HEK293 (cell line): ENCODE results near the gene VAV3.

ENCODE experiments used
- CTCF ChIA-PET: fragments of 350-600 bp; formaldehyde crosslinking; extraction: SDS; loops from one replicate; lab custom pipeline; 2021; ENCODE audit warnings: antibody characterized with exemption; lab: Yijun Ruan, JAX
- POLR2A ChIA-PET: fragments of 300-600 bp; formaldehyde crosslinking; extraction: SDS; loops from one replicate; lab custom pipeline; 2020; ENCODE audit warnings: antibody characterized with exemption, inconsistent platforms; lab: Yijun Ruan, JAX
- H3K27ac ChIP-seq: fragments of 200-500 bp; sonication (Bioruptor generic); 2 replicates; pipeline ENCODE4 v1.5.1; 2014; ENCODE audit warnings: low read depth, low read length, control low read depth, inconsistent platforms; ENCODE audit errors: extremely low read depth
- H3K36me3 ChIP-seq, 2 experiments: fragments of 200-500 bp in 1 of 2; sonication (Bioruptor generic) in 1 of 2; 1 replicate in 1 of 2; 2 replicates in 1 of 2; pipeline ENCODE4 v1.5.1; 2014 to 2017; ENCODE audit warnings: inconsistent platforms in 2 of 2, low read length in 2 of 2; ENCODE audit not compliant: control insufficient read depth in 2 of 2, insufficient read depth in 1 of 2
- H3K4me1 ChIP-seq: fragments of 200-500 bp; sonication (Bioruptor generic); 2 replicates; pipeline ENCODE4 v1.5.1; 2014; ENCODE audit warnings: mild to moderate bottlenecking, low read length, inconsistent platforms; ENCODE audit not compliant: control insufficient read depth, insufficient read depth
- H3K4me3 ChIP-seq: 2 replicates; pipeline ENCODE4 v1.5.1; 2011; ENCODE audit warnings: low read depth, mild to moderate bottlenecking, control low read depth, low read length, moderate library complexity
- H3K9me3 ChIP-seq: fragments of 200-500 bp; sonication (Bioruptor generic); 2 replicates; pipeline ENCODE4 v1.5.1; 2014; ENCODE audit warnings: low read depth, low read length, inconsistent platforms; ENCODE audit not compliant: control insufficient read depth, insufficient read depth
- BCL11A ChIP-seq: fragments of 450-650 bp; formaldehyde crosslinking; IDR thresholded peaks from 2 replicates; pipeline ENCODE4 v1.5.1; 2016; ENCODE audit warnings: low read depth, missing biosample characterization, missing genetic modification characterization
- GFI1B ChIP-seq: fragments of 450-650 bp; formaldehyde crosslinking; IDR thresholded peaks from 2 replicates; pipeline ENCODE4 v1.5.1; 2016; ENCODE audit warnings: missing biosample characterization, missing genetic modification characterization
- GLIS1 ChIP-seq: fragments of 450-650 bp; formaldehyde crosslinking; IDR thresholded peaks from 2 replicates; pipeline ENCODE4 v1.5.1; 2016; ENCODE audit warnings: missing biosample characterization, missing genetic modification characterization
- OVOL3 ChIP-seq: fragments of 450-650 bp; formaldehyde crosslinking; IDR thresholded peaks from 2 replicates; pipeline ENCODE4 v1.5.1; 2016; ENCODE audit warnings: missing biosample characterization, missing genetic modification characterization
- SALL2 ChIP-seq: fragments of 450-650 bp; formaldehyde crosslinking; IDR thresholded peaks from 2 replicates; pipeline ENCODE4 v1.5.0; 2017; ENCODE audit warnings: missing biosample characterization, mild to moderate bottlenecking, missing genetic modification characterization, borderline replicate concordance
- ZBTB48 ChIP-seq: fragments of 450-650 bp; formaldehyde crosslinking; IDR thresholded peaks from 2 replicates; pipeline ENCODE4 v1.5.1; 2016; ENCODE audit warnings: missing biosample characterization, missing genetic modification characterization
- ZNF10 ChIP-seq: fragments of 450-650 bp; formaldehyde crosslinking; IDR thresholded peaks from 2 replicates; pipeline ENCODE4 v1.5.1; 2017; ENCODE audit warnings: missing biosample characterization, missing genetic modification characterization
- ZNF146 ChIP-seq: fragments of 450-650 bp; formaldehyde crosslinking; IDR thresholded peaks from 2 replicates; pipeline ENCODE4 v1.5.1; 2016; ENCODE audit warnings: missing biosample characterization, missing genetic modification characterization
- ZNF23 ChIP-seq: fragments of 450-650 bp; formaldehyde crosslinking; IDR thresholded peaks from 2 replicates; pipeline ENCODE4 v1.5.1; 2016; ENCODE audit warnings: missing biosample characterization, missing genetic modification characterization, borderline replicate concordance
- ZNF274 ChIP-seq, 2 experiments: fragments of 200-500 bp in 1 of 2; fragments of 450-650 bp in 1 of 2; sonication (Bioruptor generic) in 1 of 2; formaldehyde crosslinking in 1 of 2; IDR thresholded peaks; 2 replicates each; pipeline versions ENCODE4 v1.5.1 to v1.6.1; 2014 to 2016; ENCODE audit warnings: borderline replicate concordance in 1 of 2, inconsistent platforms in 1 of 2, low read length in 1 of 2, missing biosample characterization in 1 of 2, missing genetic modification characterization in 1 of 2
- ZNF341 ChIP-seq: fragments of 450-650 bp; formaldehyde crosslinking; IDR thresholded peaks from 2 replicates; pipeline ENCODE4; 2016; ENCODE audit warnings: low read depth, missing biosample characterization, missing genetic modification characterization
- ZNF514 ChIP-seq: fragments of 450-650 bp; formaldehyde crosslinking; IDR thresholded peaks from 2 replicates; pipeline ENCODE4 v1.5.1; 2016; ENCODE audit warnings: missing biosample characterization, missing genetic modification characterization
- ZNF518A ChIP-seq: fragments of 450-650 bp; formaldehyde crosslinking; conservative IDR thresholded peaks from 2 replicates; pipeline ENCODE4 v1.5.1; 2016; ENCODE audit warnings: low read depth, missing biosample characterization, missing genetic modification characterization
- ZNF521 ChIP-seq: fragments of 450-650 bp; formaldehyde crosslinking; IDR thresholded peaks from 2 replicates; pipeline ENCODE4 v1.5.1; 2017; ENCODE audit warnings: missing biosample characterization, mild to moderate bottlenecking, missing genetic modification characterization
- ZNF548 ChIP-seq: fragments of 450-650 bp; formaldehyde crosslinking; IDR thresholded peaks from 2 replicates; pipeline ENCODE4 v1.5.1; 2016; ENCODE audit warnings: missing biosample characterization, missing genetic modification characterization
- ZNF571 ChIP-seq: fragments of 450-650 bp; formaldehyde crosslinking; IDR thresholded peaks from 2 replicates; pipeline ENCODE4 v1.5.0; 2017; ENCODE audit warnings: missing biosample characterization, missing genetic modification characterization
- ZNF621 ChIP-seq: fragments of 450-650 bp; formaldehyde crosslinking; IDR thresholded peaks from 2 replicates; pipeline ENCODE4 v1.5.1; 2017; ENCODE audit warnings: missing biosample characterization, missing genetic modification characterization
- ZNF629 ChIP-seq: fragments of 450-650 bp; formaldehyde crosslinking; IDR thresholded peaks from 2 replicates; pipeline ENCODE4 v1.5.1; 2017; ENCODE audit warnings: missing biosample characterization, missing genetic modification characterization
- ZNF692 ChIP-seq: fragments of 450-650 bp; formaldehyde crosslinking; IDR thresholded peaks from 2 replicates; pipeline ENCODE4 v1.5.1; 2016; ENCODE audit warnings: missing biosample characterization, missing genetic modification characterization
- ZNF701 ChIP-seq: fragments of 450-650 bp; formaldehyde crosslinking; IDR thresholded peaks from 2 replicates; pipeline ENCODE4 v1.5.1; 2016; ENCODE audit warnings: missing biosample characterization, missing genetic modification characterization
- ZNF830 ChIP-seq: fragments of 450-650 bp; IDR thresholded peaks from 2 replicates; pipeline ENCODE4 v1.5.0; 2018; ENCODE audit warnings: missing biosample characterization, missing genetic modification characterization, low read depth, mild to moderate bottlenecking, moderate library complexity
- ZXDB ChIP-seq: fragments of 450-650 bp; formaldehyde crosslinking; IDR thresholded peaks from 2 replicates; pipeline ENCODE4 v1.5.1; 2016; ENCODE audit warnings: missing biosample characterization, missing genetic modification characterization
- TF ChIP-seq, protein P1 (sequence below): fragments of 450-650 bp; IDR thresholded peaks from 2 replicates; pipeline ENCODE4 v1.5.1; 2018; ENCODE audit warnings: missing biosample characterization, missing genetic modification characterization
- TF ChIP-seq, protein P2 (sequence below): fragments of 450-650 bp; formaldehyde crosslinking; IDR thresholded peaks from 2 replicates; pipeline ENCODE4 v1.5.1; 2016; ENCODE audit warnings: missing biosample characterization, missing genetic modification characterization
- TF ChIP-seq, protein P3 (sequence below): fragments of 450-650 bp; formaldehyde crosslinking; IDR thresholded peaks from 2 replicates; pipeline ENCODE4 v1.5.1; 2017; ENCODE audit warnings: missing biosample characterization, missing genetic modification characterization

The VAV3 gene

GRCh38 chr1:107871259-107871658 is 93.7 kb downstream of the VAV3 start:
- TF ChIP-seq SALL2 (tag by site-specific recombination) = no peak
- TF ChIP-seq ZNF146 (tag by site-specific recombination) = no peak
- TF ChIP-seq ZXDB (tag by site-specific recombination) = no peak
- TF ChIP-seq ZNF514 = no peak
- no peak for TF ChIP-seq GLIS1 (tag by site-specific recombination)
- TF ChIP-seq ZNF521 (tag by site-specific recombination) = no peak
- no peak for TF ChIP-seq ZNF621 (tag by site-specific recombination)
- no peak for TF ChIP-seq ZNF830 (tag by site-specific recombination)
- CTCF ChIA-PET = no interaction called here

DNA sequence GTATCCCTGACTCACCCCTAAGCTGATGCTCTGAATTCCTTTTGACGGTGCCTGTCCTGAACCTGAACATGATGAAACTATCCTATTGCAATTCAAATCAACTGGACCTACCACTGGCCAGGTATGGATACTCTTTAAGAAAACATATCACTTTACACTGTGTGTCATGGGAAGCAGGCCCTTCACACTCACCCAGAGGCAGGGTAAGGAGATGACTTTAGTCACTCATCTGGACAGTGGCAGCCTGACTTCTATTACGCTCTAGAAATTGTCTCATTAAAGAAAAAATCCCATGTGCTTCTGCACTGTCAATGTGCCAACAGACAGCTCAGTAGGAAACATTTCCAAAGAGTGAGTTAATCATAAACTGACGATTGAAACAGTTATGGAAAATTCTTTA is 94.3 kb downstream of the VAV3 start:
- no peaks in the 10 kb centered on the region for H3K36me3 ChIP-seq
- ChIA-PET POLR2A (no interaction called here), CTCF (no interaction called here)
- H3K4me1 ChIP-seq = no peaks in the 10 kb centered on the region
- TF ChIP-seq, protein P1, sequence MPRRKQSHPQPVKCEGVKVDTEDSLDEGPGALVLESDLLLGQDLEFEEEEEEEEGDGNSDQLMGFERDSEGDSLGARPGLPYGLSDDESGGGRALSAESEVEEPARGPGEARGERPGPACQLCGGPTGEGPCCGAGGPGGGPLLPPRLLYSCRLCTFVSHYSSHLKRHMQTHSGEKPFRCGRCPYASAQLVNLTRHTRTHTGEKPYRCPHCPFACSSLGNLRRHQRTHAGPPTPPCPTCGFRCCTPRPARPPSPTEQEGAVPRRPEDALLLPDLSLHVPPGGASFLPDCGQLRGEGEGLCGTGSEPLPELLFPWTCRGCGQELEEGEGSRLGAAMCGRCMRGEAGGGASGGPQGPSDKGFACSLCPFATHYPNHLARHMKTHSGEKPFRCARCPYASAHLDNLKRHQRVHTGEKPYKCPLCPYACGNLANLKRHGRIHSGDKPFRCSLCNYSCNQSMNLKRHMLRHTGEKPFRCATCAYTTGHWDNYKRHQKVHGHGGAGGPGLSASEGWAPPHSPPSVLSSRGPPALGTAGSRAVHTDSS (tag by site-specific recombination) = no peak
- no peak for TF ChIP-seq ZNF548 (tag by site-specific recombination)
- TF ChIP-seq ZNF274 (IDR thresholded peaks at IDR 0.05; ENCODE audit: low read length) = no peak
- no peak for TF ChIP-seq ZNF274 (tag by site-specific recombination; IDR thresholded peaks at IDR 0.05; ENCODE audit: borderline replicate concordance)
- no peak for TF ChIP-seq ZNF341 (tag by site-specific recombination)
- no peak for TF ChIP-seq ZNF629 (tag by site-specific recombination)
- no peak for TF ChIP-seq ZNF10 (tag by site-specific recombination)
- no peak for TF ChIP-seq BCL11A
- TF ChIP-seq, protein P2, sequence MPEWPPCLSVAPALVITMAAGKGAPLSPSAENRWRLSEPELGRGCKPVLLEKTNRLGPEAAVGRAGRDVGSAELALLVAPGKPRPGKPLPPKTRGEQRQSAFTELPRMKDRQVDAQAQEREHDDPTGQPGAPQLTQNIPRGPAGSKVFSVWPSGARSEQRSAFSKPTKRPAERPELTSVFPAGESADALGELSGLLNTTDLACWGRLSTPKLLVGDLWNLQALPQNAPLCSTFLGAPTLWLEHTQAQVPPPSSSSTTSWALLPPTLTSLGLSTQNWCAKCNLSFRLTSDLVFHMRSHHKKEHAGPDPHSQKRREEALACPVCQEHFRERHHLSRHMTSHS (tag by site-specific recombination) = no peak
- no peak for TF ChIP-seq ZNF518A (tag by site-specific recombination)
- no peak for TF ChIP-seq OVOL3 (tag by site-specific recombination)
- TF ChIP-seq ZNF23 (tag by site-specific recombination) = no peak
- no peak for TF ChIP-seq ZNF701 (tag by site-specific recombination)
- no peak for TF ChIP-seq ZNF571
- TF ChIP-seq ZBTB48 (tag by site-specific recombination) = no peak
- TF ChIP-seq GFI1B = no peak
- TF ChIP-seq ZNF692 (tag by site-specific recombination) = no peak
- TF ChIP-seq, protein P3, sequence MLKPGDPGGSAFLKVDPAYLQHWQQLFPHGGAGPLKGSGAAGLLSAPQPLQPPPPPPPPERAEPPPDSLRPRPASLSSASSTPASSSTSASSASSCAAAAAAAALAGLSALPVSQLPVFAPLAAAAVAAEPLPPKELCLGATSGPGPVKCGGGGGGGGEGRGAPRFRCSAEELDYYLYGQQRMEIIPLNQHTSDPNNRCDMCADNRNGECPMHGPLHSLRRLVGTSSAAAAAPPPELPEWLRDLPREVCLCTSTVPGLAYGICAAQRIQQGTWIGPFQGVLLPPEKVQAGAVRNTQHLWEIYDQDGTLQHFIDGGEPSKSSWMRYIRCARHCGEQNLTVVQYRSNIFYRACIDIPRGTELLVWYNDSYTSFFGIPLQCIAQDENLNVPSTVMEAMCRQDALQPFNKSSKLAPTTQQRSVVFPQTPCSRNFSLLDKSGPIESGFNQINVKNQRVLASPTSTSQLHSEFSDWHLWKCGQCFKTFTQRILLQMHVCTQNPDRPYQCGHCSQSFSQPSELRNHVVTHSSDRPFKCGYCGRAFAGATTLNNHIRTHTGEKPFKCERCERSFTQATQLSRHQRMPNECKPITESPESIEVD (tag by site-specific recombination) = no peak
- H3K4me3 ChIP-seq = no peak overlapping the region
- no peaks in the 10 kb centered on the region for H3K9me3 ChIP-seq
- H3K27ac ChIP-seq = no peak overlapping the region

More at GRCh38 chr1:107871259-107871658, 93.7 kb downstream of the VAV3 start:
- Histone ChIP-seq H3K36me3 (no peaks in the 10 kb centered on the region), H3K4me3 (no peak overlapping the region), H3K4me1 (no peaks in the 10 kb centered on the region), H3K27ac (no peak overlapping the region), H3K9me3 (no peaks in the 10 kb centered on the region)
- POLR2A ChIA-PET = no interaction called here
